Brain microvascular endothelial cell (primary cell): ENCODE measurements around the gene SERPINA12.

Experiments used
- DNase-seq: peaks from one replicate; pipeline ENCODE4 v3.0.0-alpha.2; 2020
- H3K27ac ChIP-seq: fragments of 250-450 bp; sonication (Bioruptor Pico); 2 replicates; pipeline ENCODE4 v1.5.1; 2020; ENCODE audit warnings: mild to moderate bottlenecking, moderate library complexity
- H3K27me3 ChIP-seq: fragments of 250-450 bp; sonication (Bioruptor Pico); replicated peaks from 2 replicates; pipeline ENCODE4 v1.5.1; 2020; ENCODE audit warnings: mild to moderate bottlenecking
- H3K36me3 ChIP-seq: fragments of 250-450 bp; sonication (Bioruptor Pico); replicated peaks from 2 replicates; pipeline ENCODE4 v1.5.1; 2020; ENCODE audit warnings: mild to moderate bottlenecking
- H3K4me3 ChIP-seq: 2 replicates; pipeline ENCODE4 v1.5.1; 2011; ENCODE audit warnings: low read depth, mild to moderate bottlenecking, control low read depth, low read length, moderate library complexity
- in situ Hi-C: cut with HindIII; loops from 2 replicates; pipeline ENCODE4 v1.10.0; 2017; ENCODE audit warnings: low sequenced_read_pairs, low pct_ligation_motif_present
- TF ChIP-seq, protein P1 (sequence below): IDR thresholded peaks from 2 replicates; pipeline ENCODE4 v1.5.1; 2011; ENCODE audit warnings: low read depth, mild to moderate bottlenecking, moderate library complexity, low read length, control low read depth, inconsistent platforms; ENCODE audit errors: missing control alignments

The SERPINA12 gene

DNA sequence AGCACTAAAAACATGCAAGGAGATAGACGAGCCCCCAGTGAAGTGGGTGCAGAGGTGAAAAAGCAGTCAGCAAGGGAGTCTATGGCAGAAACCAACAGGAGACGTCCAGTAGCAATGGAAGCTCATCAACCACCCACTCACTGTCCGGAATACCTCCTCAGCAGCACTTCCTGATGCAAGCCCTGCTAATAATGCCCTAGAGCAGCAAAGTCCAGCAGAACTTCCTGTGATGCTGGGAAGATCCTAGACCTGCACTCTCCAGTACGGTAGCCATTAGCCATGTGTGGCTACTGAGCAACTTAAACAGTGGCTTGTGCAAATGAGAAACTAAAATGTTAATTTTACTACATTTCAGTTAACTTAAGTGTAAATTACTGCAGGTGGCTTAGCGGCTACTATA is 44.2 kb downstream of the SERPINA12 start:
- TF ChIP-seq, protein P1, sequence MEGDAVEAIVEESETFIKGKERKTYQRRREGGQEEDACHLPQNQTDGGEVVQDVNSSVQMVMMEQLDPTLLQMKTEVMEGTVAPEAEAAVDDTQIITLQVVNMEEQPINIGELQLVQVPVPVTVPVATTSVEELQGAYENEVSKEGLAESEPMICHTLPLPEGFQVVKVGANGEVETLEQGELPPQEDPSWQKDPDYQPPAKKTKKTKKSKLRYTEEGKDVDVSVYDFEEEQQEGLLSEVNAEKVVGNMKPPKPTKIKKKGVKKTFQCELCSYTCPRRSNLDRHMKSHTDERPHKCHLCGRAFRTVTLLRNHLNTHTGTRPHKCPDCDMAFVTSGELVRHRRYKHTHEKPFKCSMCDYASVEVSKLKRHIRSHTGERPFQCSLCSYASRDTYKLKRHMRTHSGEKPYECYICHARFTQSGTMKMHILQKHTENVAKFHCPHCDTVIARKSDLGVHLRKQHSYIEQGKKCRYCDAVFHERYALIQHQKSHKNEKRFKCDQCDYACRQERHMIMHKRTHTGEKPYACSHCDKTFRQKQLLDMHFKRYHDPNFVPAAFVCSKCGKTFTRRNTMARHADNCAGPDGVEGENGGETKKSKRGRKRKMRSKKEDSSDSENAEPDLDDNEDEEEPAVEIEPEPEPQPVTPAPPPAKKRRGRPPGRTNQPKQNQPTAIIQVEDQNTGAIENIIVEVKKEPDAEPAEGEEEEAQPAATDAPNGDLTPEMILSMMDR: no peak
- Histone ChIP-seq H3K27me3 (no peaks in the 10 kb centered on the region), H3K4me3 (no peak overlapping the region), H3K27ac (no peak overlapping the region), H3K36me3 (no peaks in the 10 kb centered on the region)
- no peak for DNase-seq
- in situ Hi-C loops: no loop called here

DNA sequence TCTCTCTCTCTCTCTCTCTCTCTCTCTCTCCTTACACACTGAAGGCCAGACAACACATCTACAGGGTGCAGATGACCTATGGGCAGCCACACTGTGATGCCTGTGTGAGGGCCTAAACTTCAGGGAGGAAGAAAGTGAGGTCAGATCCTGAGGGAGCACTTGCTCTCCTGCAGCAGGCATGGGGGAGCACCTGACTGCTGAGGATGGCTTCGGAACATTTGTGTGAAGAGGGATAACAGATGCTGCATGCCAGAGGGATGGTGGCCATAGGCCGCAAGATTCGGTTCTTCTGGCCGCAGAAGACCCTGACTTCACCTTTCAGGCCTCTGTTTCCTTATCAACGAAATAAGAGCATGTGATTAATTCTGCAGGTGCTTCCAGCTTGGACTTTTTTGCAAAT is 45.0 kb downstream of the SERPINA12 start:
- in situ Hi-C loops: no loop called here
- Histone ChIP-seq H3K27ac (no peak overlapping the region), H3K27me3 (no peaks in the 10 kb centered on the region), H3K4me3 (no peak overlapping the region), H3K36me3 (no peaks in the 10 kb centered on the region)
- TF ChIP-seq, protein P1: no peak
- DNase-seq: no peak

GRCh38 chr14:94462763-94463572 is 46.3 kb downstream of the SERPINA12 start:
- H3K36me3 ChIP-seq: no peaks in the 10 kb centered on the region
- no peak overlapping the region for H3K27ac ChIP-seq
- no peaks in the 10 kb centered on the region for H3K27me3 ChIP-seq
- TF ChIP-seq, protein P1: no peak
- no peak overlapping the region for H3K4me3 ChIP-seq
- in situ Hi-C loops: no loop called here
- DNase-seq: no peak

DNA sequence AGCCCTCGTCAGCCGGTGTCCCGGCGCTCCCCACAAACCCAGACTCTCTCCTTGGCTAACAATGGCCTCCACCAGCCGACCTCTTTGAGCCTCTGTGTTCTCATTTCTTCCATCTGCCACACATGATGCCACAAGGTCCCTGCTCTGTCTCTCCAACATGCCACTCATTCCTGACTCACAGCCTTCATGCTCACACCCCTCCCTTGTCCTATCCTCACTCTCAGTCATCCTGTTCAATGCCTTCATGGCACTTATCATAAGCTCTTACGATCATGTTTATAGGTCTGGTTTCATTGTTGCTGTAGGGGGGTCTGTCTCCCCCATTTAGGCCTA is 47.1 kb downstream of the SERPINA12 start:
- Histone ChIP-seq H3K4me3 (no peak overlapping the region), H3K36me3 (no peaks in the 10 kb centered on the region), H3K27ac (no peak overlapping the region), H3K27me3 (no peaks in the 10 kb centered on the region)
- TF ChIP-seq, protein P1: no peak
- no peak for DNase-seq
- in situ Hi-C loops: no loop called here

DNA sequence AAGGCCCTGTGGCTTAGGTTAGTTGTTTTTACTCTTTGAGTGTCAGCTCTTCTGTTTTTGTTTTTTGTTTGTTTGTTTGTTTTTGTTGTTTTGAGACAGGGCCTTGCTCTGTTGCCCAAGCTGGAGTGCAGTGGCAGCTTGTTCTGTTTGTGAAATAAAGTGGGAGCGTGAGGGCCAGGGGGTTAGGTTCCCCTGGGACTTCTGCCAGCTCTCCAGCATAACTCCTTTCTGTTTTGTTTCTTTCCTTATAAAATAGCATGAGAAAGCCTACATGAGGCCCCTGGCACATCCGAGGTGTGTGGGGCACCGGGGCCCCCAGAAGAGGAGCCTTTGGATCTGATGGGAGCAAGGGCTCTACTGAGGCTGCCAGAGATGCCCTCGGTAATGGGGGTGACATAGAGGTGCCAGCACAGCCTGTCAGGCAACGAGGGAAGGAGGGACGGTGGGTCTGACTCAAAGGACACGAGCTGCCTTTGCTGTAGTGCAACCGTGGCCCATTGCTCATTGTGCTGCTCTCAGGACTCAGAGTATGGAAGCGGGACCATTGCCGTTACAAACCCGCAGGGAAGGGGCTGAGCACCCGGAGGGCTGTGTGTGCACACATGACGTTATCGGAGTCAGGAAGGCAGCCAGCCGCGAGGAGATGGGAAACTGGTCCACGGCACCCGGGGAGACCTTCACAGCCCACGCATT is 47.6 kb downstream of the SERPINA12 start:
- TF ChIP-seq, protein P1: no peak
- no peak for DNase-seq
- Histone ChIP-seq H3K4me3 (no peak overlapping the region), H3K27me3 (no peaks in the 10 kb centered on the region), H3K36me3 (no peaks in the 10 kb centered on the region), H3K27ac (no peak overlapping the region)
- in situ Hi-C loops: no loop called here
